HCT116 (cell line): ENCODE results near the gene CFAP61. TPM values are rescaled to one million over a fixed set of nuclear protein-coding genes. Genes with fewer than 3 reads are reported as not detected.

ENCODE experiments used
- ATAC-seq: fragments of 200-7000 bp; cut with Tn5 transposase; 2 replicates; pipeline ENCODE4 v1.9.1; 2020; ENCODE audit warnings: mild to moderate bottlenecking, moderate library complexity
- BruUV-seq: library from RNA; stranded (reverse); fragments of 400-500 nt; replicated peaks from 2 replicates; lab custom pipeline; 2021; lab: Mats Ljungman, UMichigan
- CTCF ChIA-PET: fragments of 300-600 bp; sonication (Branson Sonifier 250); formaldehyde crosslinking; loops from one replicate; lab custom pipeline; 2021; ENCODE audit warnings: antibody characterized with exemption; lab: Charles Lee
- POLR2A ChIA-PET: fragments of 300-600, 350-600 bp; sonication (Branson Sonifier 250); formaldehyde crosslinking; loops from one replicate; lab custom pipeline; 2021; ENCODE audit warnings: antibody characterized with exemption; lab: Charles Lee
- RAD21 ChIA-PET, 2 experiments: fragments of 300-600 bp; sonication (Branson Sonifier 250); formaldehyde crosslinking; loops; one replicate each; lab custom pipeline; 2023; ENCODE audit warnings: low total read pairs in 2 of 2; ENCODE audit not compliant: uncharacterized antibody in 2 of 2, unreplicated experiment in 2 of 2, low non-redundant PET in 1 of 2; lab: Charles Lee
- DNase-seq: peaks from one replicate; pipeline ENCODE4 v3.0.0-alpha.2; 2010; ENCODE audit warnings: low read depth, low spot score
- H2AFZ ChIP-seq: fragments of 200-600 bp; shearing (Covaris generic), sonication (generic); 2 replicates; pipeline ENCODE4 v1.6.1; 2017; ENCODE audit warnings: low read depth, mixed run types, mixed read lengths, antibody characterized with exemption, low read length; ENCODE audit not compliant: poor library complexity, severe bottlenecking
- H3K27ac ChIP-seq: 2 replicates; pipeline ENCODE4 v1.5.1; 2012; ENCODE audit warnings: low read depth, low read length
- H3K27me3 ChIP-seq: fragments of 200-600 bp; sonication (generic); 2 replicates; pipeline ENCODE4 v1.6.1; 2016; ENCODE audit warnings: mixed run types, low read length, mixed read lengths; ENCODE audit not compliant: insufficient read depth
- H3K36me3 ChIP-seq, 2 experiments: fragments of 200-500 bp in 1 of 2; fragments of 200-600 bp in 1 of 2; sonication (Bioruptor generic) in 1 of 2; sonication (generic) in 1 of 2; 2 replicates each; pipeline versions ENCODE4 v1.5.1 to v1.6.1; 2014 to 2016; ENCODE audit warnings: low read length in 2 of 2, inconsistent platforms in 1 of 2, mixed read lengths in 1 of 2, mixed run types in 1 of 2; ENCODE audit not compliant: insufficient read depth in 2 of 2, control insufficient read depth in 1 of 2
- H3K4me1 ChIP-seq, 2 experiments: fragments of 200-600 bp in 1 of 2; sonication (generic) in 1 of 2; 2 replicates each; pipeline versions ENCODE4 v1.5.1 to v1.6.1; 2012 to 2017; ENCODE audit warnings: low read length in 2 of 2, inconsistent platforms in 1 of 2, mild to moderate bottlenecking in 1 of 2, mixed read lengths in 1 of 2, mixed run types in 1 of 2, moderate library complexity in 1 of 2; ENCODE audit not compliant: insufficient read depth in 2 of 2, control insufficient read depth in 1 of 2
- H3K4me2 ChIP-seq: fragments of 200-600 bp; sonication (generic); 2 replicates; pipeline ENCODE4 v1.6.1; 2017; ENCODE audit warnings: mixed run types, low read length, mixed read lengths
- H3K4me3 ChIP-seq, 2 experiments: fragments of 200-600 bp in 1 of 2; sonication (generic) in 1 of 2; replicated peaks in 1 of 2; 2 replicates each; pipeline ENCODE4 v1.5.1; 2011 to 2016; ENCODE audit warnings: low read length in 2 of 2, control low read depth in 1 of 2, low read depth in 1 of 2, mild to moderate bottlenecking in 1 of 2, mixed read lengths in 1 of 2, mixed run types in 1 of 2
- H3K79me2 ChIP-seq: fragments of 200-600 bp; sonication (generic); 2 replicates; pipeline ENCODE4 v1.6.1; 2017; ENCODE audit warnings: mild to moderate bottlenecking, mixed run types, low read length, moderate library complexity, mixed read lengths; ENCODE audit not compliant: insufficient read depth
- H3K9ac ChIP-seq: fragments of 200-600 bp; sonication (generic); 2 replicates; pipeline ENCODE4 v1.6.1; 2016; ENCODE audit warnings: low read length, mixed read lengths
- H3K9me2 ChIP-seq: fragments of 200-600 bp; sonication (generic), shearing (Covaris generic); 2 replicates; pipeline ENCODE4 v1.6.1; 2017; ENCODE audit warnings: mixed run types, mild to moderate bottlenecking, moderate library complexity; ENCODE audit not compliant: insufficient read depth
- H3K9me3 ChIP-seq, 2 experiments: fragments of 200-500 bp in 1 of 2; fragments of 200-600 bp in 1 of 2; sonication (Bioruptor generic) in 1 of 2; sonication (generic) in 1 of 2; 2 replicates each; pipeline ENCODE4 v1.6.1; 2014 to 2017; ENCODE audit warnings: low read length in 2 of 2, mixed read lengths in 2 of 2, inconsistent platforms in 1 of 2, low read depth in 1 of 2, mild to moderate bottlenecking in 1 of 2, mixed run types in 1 of 2, moderate library complexity in 1 of 2; ENCODE audit not compliant: control insufficient read depth in 1 of 2, insufficient read depth in 1 of 2
- H4K20me1 ChIP-seq: fragments of 200-600 bp; sonication (generic), shearing (Covaris generic); 2 replicates; pipeline ENCODE4 v1.6.1; 2017; ENCODE audit warnings: mixed run types, mild to moderate bottlenecking, moderate library complexity; ENCODE audit not compliant: insufficient read depth
- ATF3 ChIP-seq: IDR thresholded peaks from 2 replicates; pipeline ENCODE4 v1.6.1; 2012
- CBX3 ChIP-seq: IDR thresholded peaks from 2 replicates; pipeline ENCODE4 v1.6.1; 2012; ENCODE audit warnings: low read depth
- CEBPB ChIP-seq: IDR thresholded peaks from 2 replicates; pipeline ENCODE4 v1.6.1; 2012; ENCODE audit warnings: low read depth
- EGR1 ChIP-seq: IDR thresholded peaks from 2 replicates; pipeline ENCODE4 v1.6.1; 2012; ENCODE audit warnings: low read depth
- EZH2phosphoT487 ChIP-seq: fragments of 200-600 bp; IDR thresholded peaks from 2 replicates; pipeline ENCODE4 v1.6.1; 2018; ENCODE audit warnings: antibody characterized with exemption, borderline replicate concordance
- FOSL1 ChIP-seq: IDR thresholded peaks from 2 replicates; pipeline ENCODE4 v1.6.1; 2012; ENCODE audit warnings: low read depth
- POLR2AphosphoS5 ChIP-seq: IDR thresholded peaks from 2 replicates; pipeline ENCODE4 v1.6.1; 2011; ENCODE audit warnings: mild to moderate bottlenecking, low read depth, low read length, moderate library complexity
- RAD21 ChIP-seq: IDR thresholded peaks from 2 replicates; pipeline ENCODE4 v1.6.1; 2012; ENCODE audit warnings: low read depth, mild to moderate bottlenecking
- SIN3A ChIP-seq: IDR thresholded peaks from 2 replicates; pipeline ENCODE4 v1.6.1; 2012; ENCODE audit warnings: low read depth
- SP1 ChIP-seq: IDR thresholded peaks from 2 replicates; pipeline ENCODE4 v1.6.1; 2012; ENCODE audit warnings: low read depth
- SRF ChIP-seq: IDR thresholded peaks from 2 replicates; pipeline ENCODE4 v1.6.1; 2012; ENCODE audit warnings: low read depth
- TCF7L2 ChIP-seq: IDR thresholded peaks from 2 replicates; pipeline ENCODE4 v1.7.0; 2011; ENCODE audit warnings: borderline replicate concordance, inconsistent platforms; ENCODE audit not compliant: insufficient read depth, insufficient read length; ENCODE audit errors: extremely low read depth
- YY1 ChIP-seq: IDR thresholded peaks from 2 replicates; pipeline ENCODE4 v1.6.1; 2011; ENCODE audit warnings: low read length, low read depth, moderate library complexity, mild to moderate bottlenecking; ENCODE audit not compliant: insufficient replicate concordance; ENCODE audit errors: extremely low read depth
- ZFX ChIP-seq: fragments of 450-650 bp; IDR thresholded peaks from 2 replicates; pipeline ENCODE4 v1.6.1; 2017
- ZNF274 ChIP-seq: fragments of 200-500 bp; sonication (Bioruptor generic); IDR thresholded peaks from 2 replicates; pipeline ENCODE4 v1.6.1; 2014; ENCODE audit warnings: mild to moderate bottlenecking, low read depth, low read length, inconsistent platforms
- intact Hi-C: fragments of 100-400 bp; cut with micrococcal nuclease; formaldehyde crosslinking; loops from 2 replicates; pipeline ENCODE4 v1.10.0; 2022
- total RNA-seq: library from RNA; stranded (reverse); gene quantifications from one replicate; pipeline ENCODE4 v1.2.1, GENCODE V29; 2021; ENCODE audit not compliant: unreplicated experiment
- TF ChIP-seq, protein P1 (sequence below): IDR thresholded peaks from 2 replicates; pipeline ENCODE4 v1.6.1; 2012
- TF ChIP-seq, protein P2 (sequence below): IDR thresholded peaks from 2 replicates; pipeline ENCODE4 v1.6.1; 2011; ENCODE audit warnings: mild to moderate bottlenecking, low read length, moderate library complexity; ENCODE audit not compliant: insufficient replicate concordance; ENCODE audit errors: extremely low read depth

CFAP61 gene
- total RNA-seq, 1 experiment from 2014 or later: 1.7 TPM

DNA sequence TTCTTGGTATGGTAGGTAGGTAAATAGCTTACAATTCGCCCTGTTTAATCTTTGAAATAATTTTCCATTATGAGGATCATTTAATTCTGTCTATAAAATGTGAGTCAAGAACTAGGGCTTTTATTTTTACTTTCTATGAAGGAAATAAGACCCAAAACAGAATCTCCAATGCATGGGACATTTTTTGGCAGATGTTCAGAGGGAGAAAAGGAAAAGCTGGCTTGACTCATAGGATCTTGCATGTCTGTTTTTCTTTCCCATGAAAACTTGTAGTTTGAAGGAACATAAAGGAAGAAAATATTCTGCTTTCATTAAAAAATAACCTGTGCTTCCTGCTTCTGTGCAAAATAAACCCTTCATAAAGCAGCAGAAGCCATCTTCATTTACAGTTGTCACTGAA, 172.5 kb downstream of the CFAP61 start:
- Histone ChIP-seq H3K79me2 (no peaks in the 10 kb centered on the region), H3K4me3 (no peak overlapping the region), H3K4me2 (no peak overlapping the region), H3K9me3 (0 out of 4 replicates have a peak, but pooled peaks cover 0 to 4% of the 10 kb centered on the region in 2 experiments), H3K36me3 (no peaks in the 10 kb centered on the region), H3K27ac (no peak overlapping the region), H3K9ac (no peak overlapping the region), H2AFZ (no peak overlapping the region), H3K27me3 (peaks cover 42% of the 10 kb centered on the region), H4K20me1 (no peaks in the 10 kb centered on the region), H3K9me2 (no peaks in the 10 kb centered on the region)
- POLR2A ChIA-PET: no interaction called here
- BruUV-seq: no TSS peak
- no peak for ATAC-seq
- DNase-seq: no peak
- intact Hi-C loops: no loop called here
- CTCF ChIA-PET: interaction anchor here (1.6 kb wide), 1 partner anchor 13 kb away, joined by 4 read pairs; no protein-coding TSS in a partner anchor
- RAD21 ChIA-PET: no interaction called here
- no peak for TF ChIP-seq SIN3A
- no peak for TF ChIP-seq ATF3
- TF ChIP-seq ZNF274: no peak
- TF ChIP-seq POLR2AphosphoS5: no peak
- TF ChIP-seq, protein P1, sequence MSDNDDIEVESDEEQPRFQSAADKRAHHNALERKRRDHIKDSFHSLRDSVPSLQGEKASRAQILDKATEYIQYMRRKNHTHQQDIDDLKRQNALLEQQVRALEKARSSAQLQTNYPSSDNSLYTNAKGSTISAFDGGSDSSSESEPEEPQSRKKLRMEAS: no peak
- TF ChIP-seq EZH2phosphoT487: no peak
- no peak for TF ChIP-seq RAD21
- TF ChIP-seq SP1: no peak
- TF ChIP-seq CEBPB: no peak
- no peak for TF ChIP-seq TCF7L2
- no peak for TF ChIP-seq EGR1
- no peak for TF ChIP-seq FOSL1
- TF ChIP-seq, protein P2, sequence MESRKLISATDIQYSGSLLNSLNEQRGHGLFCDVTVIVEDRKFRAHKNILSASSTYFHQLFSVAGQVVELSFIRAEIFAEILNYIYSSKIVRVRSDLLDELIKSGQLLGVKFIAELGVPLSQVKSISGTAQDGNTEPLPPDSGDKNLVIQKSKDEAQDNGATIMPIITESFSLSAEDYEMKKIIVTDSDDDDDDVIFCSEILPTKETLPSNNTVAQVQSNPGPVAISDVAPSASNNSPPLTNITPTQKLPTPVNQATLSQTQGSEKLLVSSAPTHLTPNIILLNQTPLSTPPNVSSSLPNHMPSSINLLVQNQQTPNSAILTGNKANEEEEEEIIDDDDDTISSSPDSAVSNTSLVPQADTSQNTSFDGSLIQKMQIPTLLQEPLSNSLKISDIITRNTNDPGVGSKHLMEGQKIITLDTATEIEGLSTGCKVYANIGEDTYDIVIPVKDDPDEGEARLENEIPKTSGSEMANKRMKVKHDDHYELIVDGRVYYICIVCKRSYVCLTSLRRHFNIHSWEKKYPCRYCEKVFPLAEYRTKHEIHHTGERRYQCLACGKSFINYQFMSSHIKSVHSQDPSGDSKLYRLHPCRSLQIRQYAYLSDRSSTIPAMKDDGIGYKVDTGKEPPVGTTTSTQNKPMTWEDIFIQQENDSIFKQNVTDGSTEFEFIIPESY: no peak
- no peak for TF ChIP-seq CBX3
- no peak for TF ChIP-seq SRF
- TF ChIP-seq YY1: no peak
- no peak for TF ChIP-seq ZFX
- TF ChIP-seq, all 23 proteins: peak for 0
- no peaks in the 10 kb centered on the region for H3K4me1 ChIP-seq
